Calu3 (cell line): ENCODE measurements around the gene ZSCAN22. TPM values are rescaled to one million over a fixed set of nuclear protein-coding genes. Genes with fewer than 3 reads are reported as not detected.

ENCODE experiments used
- BruUV-seq: library from RNA; stranded (reverse); fragments of 400-500 nt; replicated peaks from 2 replicates; lab custom pipeline; 2021; lab: Mats Ljungman, UMichigan
- CTCF ChIA-PET: fragments of 300-600 bp; sonication (Branson Sonifier 250); formaldehyde crosslinking; loops from one replicate; lab custom pipeline; 2022; ENCODE audit warnings: antibody characterized with exemption; lab: Charles Lee
- DNase-seq: peaks from one replicate; pipeline ENCODE4 v3.0.0; 2022
- H3K27ac Mint-ChIP-seq: one replicate; pipeline ENCODE4 v1.8.0; 2022; ENCODE audit warnings: mixed read lengths; ENCODE audit not compliant: unreplicated experiment
- H3K27me3 Mint-ChIP-seq: one replicate; pipeline ENCODE4 v1.8.0; 2022; ENCODE audit warnings: mixed read lengths; ENCODE audit not compliant: unreplicated experiment
- H3K36me3 Mint-ChIP-seq: one replicate; pipeline ENCODE4 v1.8.0; 2022; ENCODE audit warnings: mild to moderate bottlenecking, moderate library complexity, mixed read lengths; ENCODE audit not compliant: insufficient read depth, unreplicated experiment
- H3K4me1 Mint-ChIP-seq: one replicate; pipeline ENCODE4 v1.8.0; 2022; ENCODE audit warnings: mild to moderate bottlenecking, low read depth, mixed read lengths; ENCODE audit not compliant: unreplicated experiment
- H3K4me3 Mint-ChIP-seq: one replicate; pipeline ENCODE4 v1.8.0; 2022; ENCODE audit warnings: mild to moderate bottlenecking, low read depth, moderate library complexity, mixed read lengths; ENCODE audit not compliant: unreplicated experiment
- H3K9me3 Mint-ChIP-seq: one replicate; pipeline ENCODE4 v1.8.0; 2022; ENCODE audit warnings: low read depth, mixed read lengths; ENCODE audit not compliant: unreplicated experiment
- intact Hi-C: fragments of 100-400 bp; cut with micrococcal nuclease; formaldehyde crosslinking; loops from one replicate; pipeline ENCODE4 v1.10.0; 2022; ENCODE audit not compliant: unreplicated experiment
- total RNA-seq: library from RNA; stranded (reverse); gene quantifications from 2 replicates; pipeline ENCODE4 v1.2.3, GENCODE V29; 2022
- TF ChIP-seq, protein P1 (sequence below): fragments of 200-600 bp; IDR thresholded peaks from one replicate; pipeline ENCODE4 v1.8.0; 2022; ENCODE audit warnings: antibody characterized with exemption; ENCODE audit not compliant: unreplicated experiment

Gene ZSCAN22
- total RNA-seq, 1 experiment from 2014 or later = 4.6 TPM

DNA sequence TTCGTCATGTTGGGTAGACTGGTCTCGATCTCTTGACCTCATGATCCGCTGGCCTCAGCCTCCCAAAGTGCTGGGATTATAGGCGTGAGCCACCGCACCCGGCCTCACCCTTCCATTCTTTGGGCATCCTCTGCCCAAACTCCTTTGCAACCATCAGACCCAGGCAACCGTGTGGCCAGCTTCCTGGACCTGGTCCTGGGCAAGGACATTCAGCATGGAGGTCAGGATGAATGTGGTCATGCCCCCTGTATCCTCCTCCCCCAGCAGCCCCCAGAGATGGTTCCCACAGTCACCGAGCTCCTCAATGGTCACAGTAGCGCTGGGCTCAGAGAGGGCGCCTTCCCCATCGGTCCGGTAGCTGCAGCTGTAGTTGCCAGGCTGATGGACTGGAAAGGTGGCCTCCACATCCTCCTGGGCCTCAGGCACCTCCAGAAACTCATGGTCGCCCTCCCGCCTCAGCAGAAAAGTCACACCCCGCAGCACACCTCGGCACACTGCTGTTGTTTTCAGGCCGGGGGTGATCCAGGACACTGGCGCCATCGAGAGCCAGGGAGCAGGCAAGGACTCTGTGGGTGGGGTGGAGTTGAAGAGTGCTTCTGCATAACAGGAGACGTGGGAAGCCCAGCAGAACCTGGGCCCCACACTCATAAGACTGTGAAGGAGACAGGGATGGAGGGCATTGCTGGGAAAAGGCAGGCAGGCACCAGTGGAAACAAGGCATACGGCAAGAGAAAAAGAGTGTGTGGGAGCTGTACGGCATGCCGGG lies 25.4 kb downstream of the ZSCAN22 start:
- H3K36me3 Mint-ChIP-seq = no peaks in the 10 kb centered on the region
- intact Hi-C loops = no loop called here
- TF ChIP-seq, protein P1, sequence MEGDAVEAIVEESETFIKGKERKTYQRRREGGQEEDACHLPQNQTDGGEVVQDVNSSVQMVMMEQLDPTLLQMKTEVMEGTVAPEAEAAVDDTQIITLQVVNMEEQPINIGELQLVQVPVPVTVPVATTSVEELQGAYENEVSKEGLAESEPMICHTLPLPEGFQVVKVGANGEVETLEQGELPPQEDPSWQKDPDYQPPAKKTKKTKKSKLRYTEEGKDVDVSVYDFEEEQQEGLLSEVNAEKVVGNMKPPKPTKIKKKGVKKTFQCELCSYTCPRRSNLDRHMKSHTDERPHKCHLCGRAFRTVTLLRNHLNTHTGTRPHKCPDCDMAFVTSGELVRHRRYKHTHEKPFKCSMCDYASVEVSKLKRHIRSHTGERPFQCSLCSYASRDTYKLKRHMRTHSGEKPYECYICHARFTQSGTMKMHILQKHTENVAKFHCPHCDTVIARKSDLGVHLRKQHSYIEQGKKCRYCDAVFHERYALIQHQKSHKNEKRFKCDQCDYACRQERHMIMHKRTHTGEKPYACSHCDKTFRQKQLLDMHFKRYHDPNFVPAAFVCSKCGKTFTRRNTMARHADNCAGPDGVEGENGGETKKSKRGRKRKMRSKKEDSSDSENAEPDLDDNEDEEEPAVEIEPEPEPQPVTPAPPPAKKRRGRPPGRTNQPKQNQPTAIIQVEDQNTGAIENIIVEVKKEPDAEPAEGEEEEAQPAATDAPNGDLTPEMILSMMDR = no peak
- peaks cover 59% of the 10 kb centered on the region for H3K27me3 Mint-ChIP-seq
- H3K4me3 Mint-ChIP-seq = no peak overlapping the region
- BruUV-seq = no TSS peak
- DNase-seq = no peak
- H3K4me1 Mint-ChIP-seq = peaks cover 10% of the 10 kb centered on the region
- CTCF ChIA-PET = no interaction called here
- H3K9me3 Mint-ChIP-seq = no peaks in the 10 kb centered on the region
- no peak overlapping the region for H3K27ac Mint-ChIP-seq

DNA sequence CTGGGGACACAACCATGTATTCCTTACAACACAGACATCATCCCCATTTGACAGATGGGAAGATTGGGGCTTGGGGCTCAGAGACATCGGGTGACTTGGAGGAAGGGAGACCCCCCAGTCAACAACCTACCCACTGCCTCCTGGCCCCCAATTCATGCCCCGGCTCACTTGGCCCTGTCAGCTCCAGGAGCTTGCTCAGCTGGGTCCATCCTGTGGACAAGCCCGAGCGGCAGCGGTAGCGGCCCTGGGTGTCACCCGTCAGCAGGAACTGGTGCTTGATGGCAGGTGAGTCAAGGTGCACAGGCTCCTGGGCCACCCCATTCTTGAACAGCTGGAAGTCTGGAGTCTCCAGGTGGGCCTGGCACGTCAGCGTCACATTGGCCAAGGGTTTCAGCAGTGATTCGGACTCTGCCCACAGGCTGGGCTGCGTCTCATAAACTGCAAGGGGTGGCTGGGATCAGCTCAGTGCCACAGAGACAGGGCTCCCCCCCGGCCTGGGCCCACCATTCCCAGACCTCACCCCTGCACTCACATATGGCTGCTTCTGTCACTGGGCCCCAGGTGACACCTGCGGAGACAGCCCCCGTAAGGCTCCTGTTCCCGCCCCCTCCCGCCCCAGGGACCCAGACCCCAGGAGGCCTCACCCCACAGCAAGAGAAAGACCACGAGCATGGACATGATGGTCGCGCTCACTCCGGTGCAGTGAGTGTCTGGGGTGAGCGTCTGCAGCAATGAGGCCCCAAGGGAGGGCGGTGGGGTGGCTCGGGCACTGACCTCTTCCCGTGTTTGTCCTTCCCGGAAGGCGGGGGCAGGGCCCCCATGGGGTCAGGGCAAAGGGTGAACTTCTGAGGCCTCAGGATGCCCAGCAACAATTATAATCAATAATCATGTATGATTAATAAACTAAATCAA lies 26.2 kb downstream of the ZSCAN22 start, which contains the start of gene A1BG:
A1BG (minus strand) TSS at position 733 of the 912 bp plus-strand sequence; CDS start at position 678, 55 bp downstream.
- DNase-seq = no peak
- no peaks in the 10 kb centered on the region for H3K9me3 Mint-ChIP-seq
- BruUV-seq = no TSS peak

GRCh38 chr19:58353717-58354477 lies 27.1 kb downstream of the ZSCAN22 start:
- Mint-ChIP-seq H3K9me3 (no peaks in the 10 kb centered on the region), H3K4me3 (no peak overlapping the region), H3K27me3 (peaks cover 42% of the 10 kb centered on the region), H3K27ac (no peak overlapping the region), H3K36me3 (no peaks in the 10 kb centered on the region), H3K4me1 (peaks cover 10% of the 10 kb centered on the region)
- DNase-seq = no peak
- intact Hi-C loops = no loop called here
- CTCF ChIA-PET = no interaction called here
- TF ChIP-seq, protein P1 = no peak
- no TSS peak for BruUV-seq

More for the DNA sequence above, 26.2 kb downstream of the ZSCAN22 start, which contains the start of gene A1BG:
- Mint-ChIP-seq H3K4me1 (peaks cover 10% of the 10 kb centered on the region), H3K36me3 (no peaks in the 10 kb centered on the region), H3K4me3 (no peak within 1 kb of the TSS), H3K27me3 (peaks cover 50% of the 10 kb centered on the region), H3K27ac (no peak within 1 kb of the TSS)
- CTCF ChIA-PET = no interaction called here
- intact Hi-C loops = no loop called here
- TF ChIP-seq, protein P1 = no peak

DNA sequence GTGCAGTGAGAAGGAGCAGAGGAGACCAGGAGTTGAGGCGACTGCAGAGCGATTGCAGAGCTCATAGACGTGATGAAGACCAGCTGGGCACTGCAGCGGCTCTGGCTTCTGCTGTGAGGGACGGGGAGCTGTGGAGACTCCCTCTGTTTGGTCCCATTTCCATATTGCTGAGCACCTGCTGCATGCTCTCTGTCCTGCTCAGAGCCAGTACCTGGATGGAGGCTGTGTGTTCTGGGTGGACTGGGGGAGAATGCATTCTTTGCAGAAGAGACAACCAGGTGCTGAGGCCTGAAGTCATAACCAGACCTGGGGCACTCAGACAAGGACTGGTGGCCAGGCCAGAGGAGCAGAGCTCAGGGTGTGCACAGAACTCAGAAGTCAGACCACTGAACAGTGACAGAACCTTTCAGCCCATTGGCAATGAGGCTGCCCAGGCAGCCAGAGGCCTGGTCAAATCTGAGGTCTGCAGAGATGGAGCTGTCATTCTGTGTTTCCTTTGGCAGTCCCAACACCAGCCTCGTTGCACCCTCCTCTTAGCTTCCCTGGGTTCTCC lies 27.8 kb downstream of the ZSCAN22 start:
- DNase-seq = no peak
- Mint-ChIP-seq H3K36me3 (no peaks in the 10 kb centered on the region), H3K4me1 (peaks cover 5% of the 10 kb centered on the region), H3K27me3 (peaks cover 35% of the 10 kb centered on the region), H3K4me3 (no peak overlapping the region), H3K27ac (no peak overlapping the region), H3K9me3 (no peaks in the 10 kb centered on the region)
- BruUV-seq = no TSS peak
- CTCF ChIA-PET = no interaction called here
- TF ChIP-seq, protein P1 = no peak
- intact Hi-C loops = no loop called here
